ENCODE measurements around the gene UGT3A2.
A peak's percentile ranks its signal among the peaks of the same experiment; 100 is the strongest.

UGT3A2 gene

GRCh38 chr5:36066540-36067210 lies at the start of gene UGT3A2:
Gene UGT3A2, minus strand, starts transcription at chr5:36066882. Its CDS starts 93 bp downstream, at chr5:36066789.
- FAIRE-seq, result no peak

- FAIRE-seq, result no peak
Measured at GRCh38 chr5:36111238-36111637, 44.6 kb upstream of the UGT3A2 start.

GRCh38 chr5:36108758-36109460 lies 42.2 kb upstream of the UGT3A2 start:
- peak; percentile 58 for FAIRE-seq

- FAIRE-seq, result no peak
Measured at GRCh38 chr5:36105819-36106218, 39.1 kb upstream of the UGT3A2 start.

- FAIRE-seq, result no peak
Measured at GRCh38 chr5:36099748-36100147, 33.1 kb upstream of the UGT3A2 start.

GRCh38 chr5:36096486-36096885 lies 29.8 kb upstream of the UGT3A2 start:
- FAIRE-seq, result no peak

GRCh38 chr5:36089989-36090388 lies 23.3 kb upstream of the UGT3A2 start:
- no peak for FAIRE-seq

- no peak for FAIRE-seq
Measured at GRCh38 chr5:36079200-36079781, 12.6 kb upstream of the UGT3A2 start.

- no peak for FAIRE-seq
Measured at GRCh38 chr5:36078430-36078829, 11.7 kb upstream of the UGT3A2 start.

GRCh38 chr5:36073595-36074216 lies 7.0 kb upstream of the UGT3A2 start:
- FAIRE-seq, result no peak

GRCh38 chr5:36070687-36071571 lies 4.2 kb upstream of the UGT3A2 start:
- FAIRE-seq, result no peak

- FAIRE-seq, result no peak
Measured at GRCh38 chr5:36068751-36069281, 2.1 kb upstream of the UGT3A2 start.

- no peak for FAIRE-seq
Measured at GRCh38 chr5:36066001-36066539, 612 bp downstream of the UGT3A2 start.

- FAIRE-seq, result no peak
Measured at GRCh38 chr5:36060420-36060887, 6.2 kb downstream of the UGT3A2 start.

GRCh38 chr5:36059571-36060419 lies 6.9 kb downstream of the UGT3A2 start:
- FAIRE-seq, result no peak

GRCh38 chr5:36058776-36059175 lies 7.9 kb downstream of the UGT3A2 start:
- no peak for FAIRE-seq

- FAIRE-seq, result no peak
Measured at GRCh38 chr5:36057386-36057785, 9.3 kb downstream of the UGT3A2 start.

GRCh38 chr5:36056422-36056821 lies 10.3 kb downstream of the UGT3A2 start:
- no peak for FAIRE-seq

GRCh38 chr5:36055984-36056383 lies 10.7 kb downstream of the UGT3A2 start:
- no peak for FAIRE-seq

- no peak for FAIRE-seq
Measured at GRCh38 chr5:36054647-36055046, 12.0 kb downstream of the UGT3A2 start.

- FAIRE-seq, result no peak
Measured at GRCh38 chr5:36052538-36052937, 14.1 kb downstream of the UGT3A2 start.

Measured in TTC549 (cell line).